Memory B cell (primary cell): ENCODE measurements around the gene USP13.
"Not testable (repeated sequence)": the region's sequence is repeated elsewhere in the genome, so short reads cannot be mapped to it uniquely, and the experiment has no call there.

ENCODE experiments used
- ATAC-seq: fragments of 150-1000 bp; cut with Tn5 transposase; 2 replicates; pipeline ENCODE4 v1.10.0; 2021; ENCODE audit warnings: low read depth, mild to moderate bottlenecking, moderate library complexity
- DNase-seq, 2 donors: peaks; one replicate each; pipeline ENCODE4 v3.0.0; 2022; ENCODE audit warnings: low spot score in 2 of 2
- H3K27ac Mint-ChIP-seq: one replicate; pipeline ENCODE4 v1.8.0; 2022; ENCODE audit warnings: mild to moderate bottlenecking, moderate library complexity, mixed read lengths
- H3K27me3 Mint-ChIP-seq: one replicate; pipeline ENCODE4 v1.8.0; 2022; ENCODE audit warnings: mixed read lengths
- H3K36me3 Mint-ChIP-seq: one replicate; pipeline ENCODE4 v1.8.0; 2022; ENCODE audit warnings: mild to moderate bottlenecking, mixed read lengths
- H3K4me1 Mint-ChIP-seq: one replicate; pipeline ENCODE4 v1.8.0; 2022; ENCODE audit warnings: mixed read lengths
- H3K4me3 Mint-ChIP-seq: one replicate; pipeline ENCODE4 v1.8.0; 2022; ENCODE audit warnings: mild to moderate bottlenecking, moderate library complexity, mixed read lengths
- H3K9me3 Mint-ChIP-seq: one replicate; pipeline ENCODE4 v1.8.0; 2022; ENCODE audit warnings: mixed read lengths

USP13 gene

DNA sequence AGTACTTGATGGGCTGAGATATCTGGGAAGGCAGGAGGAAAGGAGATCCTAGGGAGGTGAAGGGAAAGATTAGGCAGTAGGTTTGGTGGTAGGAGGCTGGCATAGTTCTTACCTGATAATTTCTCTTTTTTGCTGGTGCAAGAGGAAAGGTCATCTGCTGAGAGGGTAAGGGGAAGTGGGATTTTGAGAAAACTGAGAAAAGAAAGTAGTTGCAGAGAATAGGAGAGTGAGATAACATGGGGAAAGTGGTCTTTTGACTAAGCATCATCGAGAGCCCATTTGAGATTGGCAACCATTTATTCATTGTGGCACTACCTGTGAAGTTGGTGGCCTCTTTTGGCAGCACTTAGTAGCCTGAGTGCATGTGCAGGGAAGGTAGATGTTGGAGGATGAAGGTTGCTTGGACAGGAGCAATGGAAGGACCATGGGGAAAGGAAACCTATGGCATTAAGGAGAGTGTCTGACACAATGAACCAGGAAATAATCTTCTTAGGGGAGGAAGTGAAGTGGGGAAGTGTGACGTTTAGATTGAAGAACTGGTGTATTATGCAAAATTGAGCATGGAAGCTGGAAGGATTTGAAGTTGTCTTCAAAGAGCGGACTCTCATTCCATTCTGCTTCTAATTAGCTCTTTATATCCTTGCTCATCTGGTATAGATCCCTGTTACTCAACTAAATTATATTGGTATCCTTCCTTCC lies 21.9 kb upstream of the USP13 start:
- no peak for DNase-seq
- ATAC-seq: no peak
- Mint-ChIP-seq H3K4me1 (no peaks in the 10 kb centered on the region), H3K27ac (no peak overlapping the region), H3K4me3 (no peak overlapping the region), H3K9me3 (no peaks in the 10 kb centered on the region), H3K27me3 (no peaks in the 10 kb centered on the region), H3K36me3 (peaks cover 4% of the 10 kb centered on the region)

DNA sequence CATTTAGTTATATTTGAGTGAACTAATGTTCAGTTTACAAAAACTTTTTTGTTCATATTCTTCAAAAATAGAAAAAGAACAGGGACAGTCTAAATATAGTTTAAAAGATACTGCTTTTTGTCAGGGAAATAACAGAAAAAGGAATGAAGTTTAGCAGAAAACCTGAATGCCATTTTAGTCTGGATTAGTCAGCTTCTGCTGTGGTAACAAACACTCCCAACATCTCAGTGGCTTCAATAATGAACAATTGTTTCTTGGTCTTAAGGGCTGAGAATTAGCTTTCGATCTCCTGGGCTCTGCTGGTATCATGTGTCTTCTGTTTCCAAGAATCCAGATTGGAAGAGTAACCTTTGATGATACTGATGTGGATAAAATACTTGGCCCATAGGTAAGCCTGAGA lies 12.4 kb upstream of the USP13 start:
- H3K4me1 Mint-ChIP-seq: no peaks in the 10 kb centered on the region
- no peak overlapping the region for H3K4me3 Mint-ChIP-seq
- DNase-seq (no peak), ATAC-seq (no peak)
- H3K36me3 Mint-ChIP-seq: peaks cover 1% of the 10 kb centered on the region
- H3K9me3 Mint-ChIP-seq: no peaks in the 10 kb centered on the region
- no peak overlapping the region for H3K27ac Mint-ChIP-seq
- no peaks in the 10 kb centered on the region for H3K27me3 Mint-ChIP-seq

DNA sequence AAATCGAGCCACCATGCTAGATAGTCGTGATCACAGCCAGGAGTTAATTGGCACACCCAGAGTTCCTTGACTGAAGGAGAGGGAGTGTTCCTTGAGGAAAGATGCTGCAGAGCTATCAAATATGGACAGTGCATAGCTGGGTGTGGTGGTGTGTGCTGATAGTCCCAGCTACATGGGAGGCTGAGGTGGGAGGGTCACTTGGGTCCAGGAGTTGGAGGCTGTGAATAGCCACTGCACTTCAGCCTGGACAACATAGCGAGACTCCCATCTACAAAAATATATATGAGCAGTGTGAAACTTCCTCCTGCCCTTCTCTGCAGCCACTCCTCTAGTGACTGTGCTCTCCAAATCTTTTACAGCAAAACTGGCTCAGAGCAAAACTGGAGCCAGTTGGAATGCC lies 10.0 kb upstream of the USP13 start:
- Mint-ChIP-seq H3K36me3 (peaks cover 1% of the 10 kb centered on the region), H3K27ac (no peak overlapping the region), H3K4me1 (no peaks in the 10 kb centered on the region), H3K9me3 (no peaks in the 10 kb centered on the region), H3K4me3 (no peak overlapping the region), H3K27me3 (no peaks in the 10 kb centered on the region)
- ATAC-seq (no peak), DNase-seq (no peak)

DNA sequence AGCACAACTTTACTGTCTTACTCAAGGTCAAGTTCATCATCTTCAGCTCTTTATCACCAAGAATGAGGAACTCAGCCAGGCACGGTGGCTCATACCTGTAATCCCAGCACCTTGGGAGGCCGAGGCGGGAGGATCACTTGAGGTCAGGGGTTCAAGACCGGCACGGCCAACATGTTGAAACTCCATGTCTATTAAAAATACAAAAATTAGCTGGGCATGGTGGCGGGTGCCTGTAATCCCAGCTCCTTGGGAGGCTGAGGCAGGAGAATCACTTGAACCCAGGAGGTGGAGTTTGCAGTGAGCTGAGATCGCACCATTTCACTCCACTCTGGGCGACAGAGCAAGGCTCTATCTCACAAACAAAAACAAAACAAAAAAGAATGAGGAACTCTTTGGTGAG lies 9.0 kb upstream of the USP13 start:
- H3K9me3 Mint-ChIP-seq, H3K4me1 Mint-ChIP-seq, H3K4me3 Mint-ChIP-seq, DNase-seq, H3K36me3 Mint-ChIP-seq, H3K27ac Mint-ChIP-seq, ATAC-seq, H3K27me3 Mint-ChIP-seq: not testable (repeated sequence)

DNA sequence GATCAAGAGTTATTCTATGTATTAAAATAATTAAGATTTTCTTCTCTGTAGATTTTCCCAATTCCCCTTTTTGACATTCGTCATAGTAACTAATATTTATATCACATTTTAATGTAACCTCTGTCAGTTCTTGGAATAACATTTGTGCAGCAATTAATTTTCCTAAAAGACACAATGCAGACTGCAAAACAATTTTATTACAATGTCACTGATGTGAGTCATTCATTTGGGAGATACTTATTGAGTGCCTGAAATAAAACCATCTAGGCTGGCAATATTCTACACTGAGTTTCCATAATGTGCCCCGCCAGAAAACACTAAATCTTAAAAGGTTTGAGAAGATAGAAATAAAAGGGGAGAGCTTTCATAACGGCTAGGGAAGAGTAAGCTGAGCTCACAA lies 6.7 kb upstream of the USP13 start:
- H3K27ac Mint-ChIP-seq: no peak overlapping the region
- no peaks in the 10 kb centered on the region for H3K9me3 Mint-ChIP-seq
- no peaks in the 10 kb centered on the region for H3K36me3 Mint-ChIP-seq
- DNase-seq (no peak), ATAC-seq (no peak)
- H3K4me1 Mint-ChIP-seq: no peaks in the 10 kb centered on the region
- H3K27me3 Mint-ChIP-seq: no peaks in the 10 kb centered on the region
- no peak overlapping the region for H3K4me3 Mint-ChIP-seq

DNA sequence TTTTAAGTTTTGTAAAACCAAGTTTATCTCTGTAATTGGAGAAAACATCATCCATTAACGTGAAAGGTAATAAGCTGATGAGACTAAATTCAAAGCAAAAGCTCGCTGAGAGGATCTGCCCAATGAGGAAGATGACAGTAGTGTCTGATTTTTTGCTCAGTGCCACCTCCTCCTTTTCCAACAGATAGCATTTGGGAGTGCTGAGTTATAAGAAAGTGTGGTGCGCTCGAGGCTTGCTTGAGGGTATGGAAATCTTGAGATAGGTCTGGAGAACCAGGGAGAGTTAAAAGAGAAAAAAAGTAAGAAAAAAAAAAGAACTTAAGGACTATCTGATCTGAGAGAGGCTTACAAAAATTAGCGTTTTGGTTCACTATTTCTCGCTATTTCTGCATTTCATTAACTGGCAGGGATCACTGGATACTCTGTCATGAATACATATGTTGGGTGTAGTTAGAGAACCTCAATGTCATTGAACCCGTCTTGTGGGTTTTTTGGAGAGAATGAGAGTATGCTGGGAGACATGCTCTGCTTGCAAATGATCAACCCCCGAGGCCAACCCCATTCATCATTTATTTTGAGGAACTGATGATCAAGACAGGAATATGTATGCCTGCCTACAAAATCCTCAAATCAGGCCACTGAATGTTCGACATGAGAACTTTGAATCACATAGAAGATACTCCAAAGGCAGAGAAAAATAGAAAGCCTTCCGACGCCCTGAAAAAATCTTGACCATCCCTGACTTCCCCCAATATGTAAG lies 973 bp upstream of the USP13 start:
- no peak for DNase-seq
- ATAC-seq: peak; percentile 1
- peak overlapping the region; percentile 18 for H3K27ac Mint-ChIP-seq
- peaks cover 26% of the 10 kb centered on the region for H3K4me1 Mint-ChIP-seq
- H3K9me3 Mint-ChIP-seq: no peaks in the 10 kb centered on the region
- peaks cover 8% of the 10 kb centered on the region for H3K36me3 Mint-ChIP-seq
- H3K27me3 Mint-ChIP-seq: no peaks in the 10 kb centered on the region
- H3K4me3 Mint-ChIP-seq: peak overlapping the region; percentile 72

DNA sequence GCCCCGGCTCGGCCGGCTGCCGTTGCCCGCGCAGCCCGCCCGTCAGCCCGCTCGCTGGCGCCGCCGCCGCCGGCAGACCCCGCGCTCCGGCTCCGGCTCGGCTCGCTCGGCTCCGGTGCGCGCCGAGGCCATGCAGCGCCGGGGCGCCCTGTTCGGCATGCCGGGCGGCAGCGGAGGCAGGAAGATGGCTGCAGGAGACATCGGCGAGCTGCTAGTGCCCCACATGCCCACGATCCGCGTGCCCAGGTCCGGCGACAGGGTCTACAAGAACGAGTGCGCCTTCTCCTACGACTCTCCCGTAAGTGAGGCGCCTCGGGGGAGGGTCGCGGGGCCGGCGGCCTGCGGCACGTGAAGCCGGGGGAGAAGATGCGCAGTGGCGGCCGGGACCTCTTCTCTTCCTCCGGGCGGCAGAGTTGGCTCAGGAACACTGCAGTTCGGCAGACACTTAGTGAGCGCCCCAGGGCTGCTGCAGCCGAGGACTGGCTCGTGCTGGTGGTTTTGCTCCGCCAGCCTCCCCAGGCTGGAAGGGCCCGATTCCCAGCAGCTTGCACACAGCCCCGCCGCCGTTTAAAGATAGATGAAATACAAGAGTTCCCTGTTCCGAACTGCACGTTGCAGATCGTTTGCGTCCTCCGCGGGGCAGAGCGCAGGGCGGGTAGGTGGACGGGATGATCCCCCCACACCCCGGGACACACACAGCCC lies 407 bp downstream of the USP13 start:
- ATAC-seq: peak; percentile 50
- peak; percentile 35 to 67 for DNase-seq

DNA sequence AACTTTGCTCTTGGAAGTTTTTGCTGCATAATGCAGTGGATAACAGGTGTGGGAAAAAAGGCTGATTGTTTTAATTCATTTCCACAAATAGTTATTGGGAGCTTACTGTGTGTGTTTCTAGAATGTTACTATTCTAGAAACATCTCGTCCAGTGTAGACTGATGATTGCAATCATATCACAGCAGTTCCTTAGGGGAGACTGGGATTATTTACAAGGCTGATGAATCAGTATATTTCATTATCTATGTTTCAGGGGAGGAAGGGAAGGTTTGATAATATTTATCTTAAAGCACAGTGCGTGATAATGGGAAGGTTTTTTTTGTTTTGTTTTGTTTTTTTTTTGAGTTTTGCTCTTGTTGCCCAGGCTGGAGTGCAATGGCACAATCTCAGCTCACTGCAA lies 2.4 kb downstream of the USP13 start:
- Mint-ChIP-seq H3K4me3 (no peak overlapping the region), H3K4me1 (peaks cover 31% of the 10 kb centered on the region), H3K36me3 (peaks cover 13% of the 10 kb centered on the region), H3K27me3 (no peaks in the 10 kb centered on the region), H3K9me3 (no peaks in the 10 kb centered on the region), H3K27ac (no peak overlapping the region)
- ATAC-seq (no peak), DNase-seq (no peak)

More for the DNA sequence above, 407 bp downstream of the USP13 start:
- no peaks in the 10 kb centered on the region for H3K9me3 Mint-ChIP-seq
- H3K27me3 Mint-ChIP-seq: no peaks in the 10 kb centered on the region
- H3K27ac Mint-ChIP-seq: peak overlapping the region; percentile 81
- H3K4me1 Mint-ChIP-seq: peaks cover 27% of the 10 kb centered on the region
- peak overlapping the region; percentile 93 for H3K4me3 Mint-ChIP-seq
- H3K36me3 Mint-ChIP-seq: peaks cover 10% of the 10 kb centered on the region

DNA sequence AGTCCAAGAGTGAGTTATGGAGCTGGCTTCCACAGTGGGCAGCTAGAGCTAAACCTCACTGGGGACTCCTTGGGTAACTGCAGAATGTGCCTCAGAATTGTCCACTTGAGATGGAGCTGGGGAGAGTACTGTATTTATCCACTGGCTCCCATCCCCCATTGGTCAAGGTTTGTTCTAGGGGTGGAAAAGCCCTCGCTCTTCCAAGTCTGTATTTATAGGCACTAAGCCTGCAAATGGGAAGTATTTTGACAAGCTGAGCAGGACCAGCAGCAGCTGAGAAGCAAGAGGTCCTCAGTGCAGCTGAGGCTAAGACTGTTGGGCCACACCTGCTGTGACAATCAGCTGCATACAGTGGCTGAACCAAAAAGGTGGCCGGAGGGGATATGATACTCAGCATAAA lies 5.8 kb downstream of the USP13 start:
- no peak overlapping the region for H3K27ac Mint-ChIP-seq
- ATAC-seq (no peak), DNase-seq (no peak)
- H3K4me3 Mint-ChIP-seq: no peak overlapping the region
- peaks cover 14% of the 10 kb centered on the region for H3K36me3 Mint-ChIP-seq
- peaks cover 26% of the 10 kb centered on the region for H3K4me1 Mint-ChIP-seq
- H3K9me3 Mint-ChIP-seq: no peaks in the 10 kb centered on the region
- H3K27me3 Mint-ChIP-seq: no peaks in the 10 kb centered on the region

DNA sequence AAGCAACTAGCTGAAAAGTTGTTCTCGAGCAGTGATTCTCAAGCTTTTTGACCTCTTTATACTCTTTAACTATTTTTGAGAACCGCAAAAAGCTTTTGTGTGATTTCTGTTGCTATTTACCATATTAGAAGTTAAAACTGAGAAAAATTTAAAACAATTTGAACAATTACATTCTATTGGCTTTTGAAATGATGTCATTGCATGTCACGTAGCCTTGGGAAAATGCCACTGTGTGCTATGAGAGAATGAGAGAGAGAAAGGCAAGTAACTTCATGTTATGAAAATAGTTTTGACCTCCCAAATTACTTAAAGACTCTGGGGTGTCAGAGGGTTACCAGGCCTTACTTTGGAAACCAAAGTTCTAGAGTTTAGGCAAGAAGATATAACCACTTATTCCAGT lies 8.0 kb downstream of the USP13 start:
- Mint-ChIP-seq H3K4me1 (peaks cover 23% of the 10 kb centered on the region), H3K4me3 (no peak overlapping the region), H3K9me3 (no peaks in the 10 kb centered on the region), H3K27ac (no peak overlapping the region), H3K36me3 (peaks cover 11% of the 10 kb centered on the region), H3K27me3 (no peaks in the 10 kb centered on the region)
- ATAC-seq (no peak), DNase-seq (no peak)

DNA sequence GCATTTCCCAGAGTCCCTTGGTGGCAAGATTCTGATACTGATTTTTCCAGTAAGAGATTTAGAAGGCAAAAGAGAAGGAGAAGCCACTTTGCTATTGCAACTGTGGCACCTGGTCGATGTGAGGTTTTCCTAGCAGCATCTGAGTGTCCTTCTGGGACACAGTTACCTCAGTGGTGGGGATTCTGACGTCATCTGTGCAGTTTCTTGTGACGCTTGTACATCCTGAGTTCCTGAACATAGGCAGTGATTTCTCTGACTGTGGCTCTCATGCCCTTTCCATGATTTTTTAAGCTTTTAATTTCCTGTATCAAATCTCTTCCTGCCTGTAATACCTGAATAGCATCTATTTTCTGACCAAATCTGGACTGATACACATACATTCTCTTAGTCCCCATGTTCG lies 8.9 kb downstream of the USP13 start:
- H3K27ac Mint-ChIP-seq: no peak overlapping the region
- H3K4me1 Mint-ChIP-seq: peaks cover 20% of the 10 kb centered on the region
- ATAC-seq (no peak), DNase-seq (no peak)
- no peak overlapping the region for H3K4me3 Mint-ChIP-seq
- H3K27me3 Mint-ChIP-seq: no peaks in the 10 kb centered on the region
- peaks cover 5% of the 10 kb centered on the region for H3K36me3 Mint-ChIP-seq
- H3K9me3 Mint-ChIP-seq: no peaks in the 10 kb centered on the region

DNA sequence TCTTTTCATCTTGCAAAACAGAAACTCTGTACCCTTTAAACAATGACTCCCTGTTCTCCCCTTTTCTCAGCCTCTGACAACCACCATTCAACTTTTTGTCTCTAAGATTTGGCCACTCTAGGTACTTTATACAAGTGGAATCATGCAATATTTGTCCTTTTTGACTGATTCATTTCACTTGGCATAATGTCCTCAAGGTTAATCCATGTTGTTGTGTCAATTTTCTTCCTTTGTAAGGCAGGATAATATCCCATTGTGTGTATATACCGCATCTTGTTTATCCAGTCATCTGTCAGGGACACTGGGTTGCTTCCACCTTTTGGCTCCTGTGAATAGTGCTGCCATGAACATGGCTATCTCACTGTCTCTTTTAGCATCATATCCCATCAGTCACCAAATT lies 10.3 kb downstream of the USP13 start:
- H3K36me3 Mint-ChIP-seq: peaks cover 5% of the 10 kb centered on the region
- peaks cover 20% of the 10 kb centered on the region for H3K4me1 Mint-ChIP-seq
- no peak overlapping the region for H3K4me3 Mint-ChIP-seq
- DNase-seq (no peak), ATAC-seq (no peak)
- H3K27me3 Mint-ChIP-seq: no peaks in the 10 kb centered on the region
- no peaks in the 10 kb centered on the region for H3K9me3 Mint-ChIP-seq
- H3K27ac Mint-ChIP-seq: no peak overlapping the region

DNA sequence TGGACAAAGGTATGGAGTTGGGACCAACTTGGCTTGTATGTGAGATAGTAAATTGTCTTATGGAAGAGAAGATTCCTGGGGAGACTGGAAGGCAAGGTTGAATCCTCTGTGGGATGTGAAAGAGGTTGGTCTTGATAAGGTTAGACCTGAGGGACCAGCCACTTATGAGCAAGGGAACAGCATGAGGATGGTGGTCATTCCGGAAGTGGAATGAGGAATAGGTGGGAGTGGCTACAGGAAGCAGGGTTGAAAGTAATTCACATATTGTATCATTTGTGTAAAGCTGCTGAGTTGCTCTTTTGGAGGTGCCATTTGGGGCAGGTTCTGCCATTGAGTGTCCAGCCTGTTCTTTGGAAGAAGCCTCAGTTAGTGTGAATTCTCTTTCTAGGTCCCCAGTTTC lies 13.2 kb downstream of the USP13 start:
- H3K36me3 Mint-ChIP-seq: peaks cover 4% of the 10 kb centered on the region
- no peaks in the 10 kb centered on the region for H3K9me3 Mint-ChIP-seq
- peaks cover 22% of the 10 kb centered on the region for H3K4me1 Mint-ChIP-seq
- no peak overlapping the region for H3K27ac Mint-ChIP-seq
- H3K27me3 Mint-ChIP-seq: no peaks in the 10 kb centered on the region
- ATAC-seq (no peak), DNase-seq (no peak)
- H3K4me3 Mint-ChIP-seq: no peak overlapping the region

DNA sequence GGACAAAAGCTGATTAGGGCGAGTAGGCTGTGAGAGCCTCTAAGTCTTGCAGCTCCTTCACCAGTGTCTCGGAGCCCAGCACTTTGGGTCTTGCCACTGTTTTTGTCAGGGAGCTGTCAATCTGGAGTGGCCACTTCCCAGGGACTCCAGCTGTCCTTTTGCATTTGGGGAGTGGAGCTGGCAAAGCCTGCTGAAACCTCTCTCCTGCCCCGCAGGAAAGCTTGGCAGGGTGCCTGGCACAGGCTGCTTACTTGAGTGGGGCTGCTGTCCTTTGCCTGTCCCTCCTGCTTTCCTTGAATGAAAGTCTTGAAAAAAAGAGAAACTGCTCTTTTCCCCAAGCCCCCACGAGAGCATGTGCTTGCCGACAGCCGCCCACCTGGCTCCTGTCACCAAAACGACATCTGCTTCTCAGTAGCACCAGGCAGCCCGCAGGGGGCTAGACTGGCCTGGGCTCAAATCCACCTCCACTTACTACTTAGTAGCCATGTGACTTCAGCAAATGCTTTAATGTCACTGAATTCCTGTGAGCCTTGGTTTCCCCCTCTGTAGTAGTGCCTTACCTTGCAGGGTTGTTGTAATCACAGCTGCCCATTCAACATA lies 13.7 kb downstream of the USP13 start:
- ATAC-seq: no peak
- H3K27me3 Mint-ChIP-seq: no peaks in the 10 kb centered on the region
- peaks cover 22% of the 10 kb centered on the region for H3K4me1 Mint-ChIP-seq
- H3K9me3 Mint-ChIP-seq: no peaks in the 10 kb centered on the region
- peaks cover 4% of the 10 kb centered on the region for H3K36me3 Mint-ChIP-seq
- H3K27ac Mint-ChIP-seq: no peak overlapping the region
- no peak for DNase-seq
- H3K4me3 Mint-ChIP-seq: no peak overlapping the region
